Fibroblast of lung (primary cell): ENCODE data around the gene E2F1.

Experiments used
- CTCF ChIP-seq, 2 donors: IDR thresholded peaks in 1 of 2; conservative IDR thresholded peaks in 1 of 2; 1 replicate in 1 of 2; 2 replicates in 1 of 2; pipeline ENCODE4 v1.5.1; 2011 to 2012; ENCODE audit warnings: low read length in 2 of 2, control low read depth in 1 of 2, inconsistent platforms in 1 of 2, low read depth in 1 of 2, mild to moderate bottlenecking in 1 of 2
- EZH2 ChIP-seq: IDR thresholded peaks from 2 replicates; pipeline ENCODE4 v1.5.1; 2012; ENCODE audit warnings: low read length, control low read depth, mild to moderate bottlenecking; ENCODE audit errors: missing control alignments

DNA sequence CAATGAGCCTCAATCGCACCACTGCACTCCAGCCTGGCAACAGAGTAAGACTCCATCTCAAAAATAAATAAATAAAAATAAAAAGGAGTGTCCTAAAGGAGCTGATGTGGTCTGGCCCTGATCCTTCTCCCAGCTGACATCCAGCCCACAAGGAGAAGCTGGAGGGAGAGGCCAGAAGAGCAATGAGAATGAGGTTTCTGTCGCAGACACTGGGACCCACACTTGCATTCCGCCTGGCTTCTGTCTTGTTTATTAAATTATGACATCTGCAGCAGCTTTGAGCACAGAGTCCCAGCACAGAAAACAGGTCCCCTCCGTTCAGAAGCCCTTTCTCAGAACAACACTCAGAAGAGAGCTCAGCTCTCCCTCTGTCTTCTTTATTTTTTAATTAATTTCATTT, 10.3 kb upstream of the E2F1 start:
- TF ChIP-seq CTCF (conservative IDR thresholded peaks at IDR 0.05 in 1 of 2, IDR thresholded peaks at IDR 0.05 in 1 of 2; ENCODE audit: low read depth in 1 of 2, low read length in 2 of 2) (no peak), EZH2 (no peak)
